Endothelial cell of umbilical vein (primary cell): ENCODE measurements around the gene NDUFA8. TPM values are rescaled to one million over a fixed set of nuclear protein-coding genes. Genes with fewer than 3 reads are reported as not detected.

Experiments
- BruUV-seq: library from RNA; stranded (reverse); fragments of 400-500 nt; replicated peaks from 2 replicates; lab custom pipeline; 2021; lab: Mats Ljungman, UMichigan
- CTCF ChIA-PET: fragments of 300-600, 350-600 bp; sonication (Branson Sonifier 250); formaldehyde crosslinking; loops from one replicate; lab custom pipeline; 2021; ENCODE audit warnings: antibody characterized with exemption, inconsistent platforms; lab: Charles Lee
- POLR2A ChIA-PET: fragments of 300-600, 350-600 bp; sonication (Branson Sonifier 250); formaldehyde crosslinking; loops from one replicate; lab custom pipeline; 2021; ENCODE audit warnings: antibody characterized with exemption, inconsistent platforms; lab: Charles Lee
- DNase-seq: peaks from one replicate; pipeline ENCODE4 v3.0.0-alpha.2; 2011; ENCODE audit warnings: low read depth, low spot score
- FAIRE-seq: peaks from 2 replicates; lab custom pipeline; 2011; peaks lifted over from hg19 to GRCh38; lab: Jason Lieb, UNC
- H2AFZ ChIP-seq: 2 replicates; pipeline ENCODE4 v1.6.0; 2012; ENCODE audit warnings: low read depth, low read length, control low read depth, inconsistent platforms
- H3K27ac ChIP-seq: 2 replicates; pipeline ENCODE4 v1.5.1; 2011; ENCODE audit warnings: low read depth, mild to moderate bottlenecking, control low read depth, low read length, moderate library complexity; ENCODE audit not compliant: insufficient read depth
- H3K27me3 ChIP-seq, 2 experiments: 2 replicates each; pipeline versions ENCODE4 v1.6.0 to v1.6.1; 2011; ENCODE audit warnings: low read length in 2 of 2, mixed read lengths in 1 of 2; ENCODE audit not compliant: control insufficient read depth in 2 of 2, insufficient read depth in 2 of 2
- H3K36me3 ChIP-seq, 2 experiments: 2 replicates in 1 of 2; 3 replicates in 1 of 2; pipeline ENCODE4 v1.5.1; 2011; ENCODE audit warnings: low read length in 2 of 2, mild to moderate bottlenecking in 1 of 2, moderate library complexity in 1 of 2; ENCODE audit not compliant: control insufficient read depth in 2 of 2, insufficient read depth in 2 of 2; ENCODE audit errors: extremely low read depth in 1 of 2
- H3K4me1 ChIP-seq: 3 replicates; pipeline ENCODE4 v1.5.1; 2011; ENCODE audit warnings: mild to moderate bottlenecking, low read length; ENCODE audit not compliant: control insufficient read depth, insufficient read depth; ENCODE audit errors: extremely low read depth
- H3K4me2 ChIP-seq: 2 replicates; pipeline ENCODE4 v1.6.1; 2011; ENCODE audit warnings: low read length, control low read depth, mixed read lengths; ENCODE audit not compliant: insufficient read depth
- H3K4me3 ChIP-seq, 3 experiments: fragments of 200-600 bp in 1 of 3; sonication (generic), shearing (Covaris generic) in 1 of 3; replicated peaks in 1 of 3; 2 replicates each; pipeline ENCODE4 v1.5.1; 2011 to 2016; ENCODE audit warnings: control low read depth in 3 of 3, low read length in 3 of 3, mild to moderate bottlenecking in 2 of 3, inconsistent platforms in 1 of 3, low read depth in 1 of 3, moderate library complexity in 1 of 3; ENCODE audit not compliant: insufficient read depth in 1 of 3
- H3K79me2 ChIP-seq: 2 replicates; pipeline ENCODE4 v1.6.0; 2012; ENCODE audit warnings: low read length, inconsistent platforms; ENCODE audit not compliant: control insufficient read depth, insufficient read depth
- H3K9ac ChIP-seq: replicated peaks from 2 replicates; pipeline ENCODE3; 2011; ENCODE audit warnings: low read length, control low read depth; ENCODE audit not compliant: insufficient read depth; ENCODE audit errors: extremely low read depth
- H3K9me1 ChIP-seq: replicated peaks from 3 replicates; pipeline ENCODE4 v1.6.0; 2011; ENCODE audit warnings: mild to moderate bottlenecking, low read length; ENCODE audit not compliant: control insufficient read depth, insufficient read depth; ENCODE audit errors: extremely low read depth
- H3K9me3 ChIP-seq: replicated peaks from 2 replicates; pipeline ENCODE4 v1.5.1; 2012; ENCODE audit warnings: low read length, inconsistent platforms; ENCODE audit not compliant: control insufficient read depth, insufficient read depth
- H4K20me1 ChIP-seq: replicated peaks from 2 replicates; pipeline ENCODE3; 2011; ENCODE audit warnings: mild to moderate bottlenecking, low read length; ENCODE audit not compliant: control insufficient read depth, insufficient read depth; ENCODE audit errors: extremely low read depth
- CTCF ChIP-seq, 2 donors: IDR thresholded peaks; 1 replicate in 1 of 2; 2 replicates in 1 of 2; pipeline ENCODE4 v1.5.1; 2011; ENCODE audit warnings: low read length in 2 of 2, mild to moderate bottlenecking in 2 of 2, moderate library complexity in 2 of 2, control low read depth in 1 of 2, inconsistent platforms in 1 of 2, low read depth in 1 of 2; ENCODE audit not compliant: insufficient read depth in 1 of 2; ENCODE audit errors: extremely low read depth in 1 of 2
- EZH2 ChIP-seq: IDR thresholded peaks from 2 replicates; pipeline ENCODE4 v1.6.1; 2012; ENCODE audit warnings: borderline replicate concordance, low read depth, mild to moderate bottlenecking, moderate library complexity, low read length, inconsistent platforms; ENCODE audit not compliant: severe bottlenecking
- FOS ChIP-seq: IDR thresholded peaks from 2 replicates; pipeline ENCODE4 v1.6.1; 2011; ENCODE audit warnings: mild to moderate bottlenecking, low read length, moderate library complexity, borderline replicate concordance; ENCODE audit not compliant: insufficient read depth
- GATA2 ChIP-seq: IDR thresholded peaks from 2 replicates; pipeline ENCODE4 v1.7.0; 2011; ENCODE audit warnings: low read depth, mild to moderate bottlenecking, moderate library complexity, mixed read lengths, low read length; ENCODE audit not compliant: insufficient read length, insufficient read depth
- JUN ChIP-seq: IDR thresholded peaks from 2 replicates; pipeline ENCODE4 v1.6.1; 2011; ENCODE audit warnings: borderline replicate concordance, low read depth; ENCODE audit not compliant: insufficient read length, insufficient read depth
- MAX ChIP-seq: IDR thresholded peaks from 2 replicates; pipeline ENCODE4 v1.6.1; 2011; ENCODE audit not compliant: insufficient read depth, insufficient read length
- MYC ChIP-seq: IDR thresholded peaks from one replicate; pipeline ENCODE4 v1.6.1; 2011; ENCODE audit warnings: mild to moderate bottlenecking, low read depth, low read length
- POLR2A ChIP-seq: IDR thresholded peaks from 2 replicates; pipeline ENCODE4 v1.6.1; 2012; ENCODE audit warnings: low read depth, mild to moderate bottlenecking, control low read depth, low read length
- POLR2AphosphoS5 ChIP-seq: IDR thresholded peaks from 2 replicates; pipeline ENCODE4 v1.6.1; 2012; ENCODE audit warnings: low read depth, mild to moderate bottlenecking, control low read depth, low read length, moderate library complexity; ENCODE audit not compliant: insufficient read depth
- dilution Hi-C: fragments of 300-500 bp; cut with MboI; formaldehyde crosslinking; loops from one replicate; pipeline ENCODE4 v1.15.0; 2019; ENCODE audit warnings: low sequenced_read_pairs; ENCODE audit not compliant: extremely low pct_ligation_motif_present
- intact Hi-C: fragments of 100-400 bp; cut with micrococcal nuclease; formaldehyde crosslinking; loops from one replicate; pipeline ENCODE4 v1.10.0; 2022
- polyA plus RNA-seq, 4 experiments: library from polyadenylated mRNA; depleted of rRNA in 3 of 4; stranded (reverse) in 3 of 4; unstranded in 1 of 4; fragments of >200 nt; gene quantifications; 2 replicates each; pipeline versions ENCODE4 v1.2.1 to v1.2.3, GENCODE V29; 2011 to 2012; ENCODE audit warnings: missing spikeins in 1 of 4
- total RNA-seq: library from RNA; stranded (reverse); gene quantifications from 2 replicates; pipeline ENCODE4 v1.2.3, GENCODE V29; 2021

NDUFA8 gene
- total and polyA plus RNA-seq, 2 donors (not counting 3 experiments of a cell fraction or from before 2014, with no cell fraction given): 68.2 to 100 TPM

GRCh38 chr9:122204055-122204454 lies 44.5 kb upstream of the NDUFA8 start:
- BruUV-seq: no TSS peak
- Histone ChIP-seq H3K36me3 (no peaks in the 10 kb centered on the region), H3K4me1 (no peaks in the 10 kb centered on the region), H3K9me3 (no peaks in the 10 kb centered on the region), H3K9me1 (no peaks in the 10 kb centered on the region), H3K79me2 (no peaks in the 10 kb centered on the region), H3K9ac (no peak overlapping the region), H3K27ac (no peak overlapping the region), H3K4me2 (no peak overlapping the region), H2AFZ (no peak overlapping the region), H3K27me3 (peaks cover 0 to 6% of the 10 kb centered on the region in 2 experiments), H3K4me3 (no peak overlapping the region), H4K20me1 (no peaks in the 10 kb centered on the region)
- intact Hi-C loops (no loop called here), dilution Hi-C loops (no loop called here)
- FAIRE-seq (no peak), DNase-seq (no peak)
- ChIA-PET POLR2A (no interaction called here), CTCF (interaction anchor here (1.0 kb wide), 1 partner anchor 105 kb away, joined by 3 read pairs; no protein-coding TSS in a partner anchor)
- TF ChIP-seq POLR2A (no peak), JUN (no peak), POLR2AphosphoS5 (no peak), MAX (no peak), CTCF (IDR thresholded peaks at IDR 0.05; ENCODE audit: extremely low read depth in 1 of 2, insufficient read depth in 1 of 2, low read depth in 1 of 2, low read length in 2 of 2) (no peak), MYC (no peak), FOS (no peak), EZH2 (no peak), GATA2 (no peak)
